Loucy (cell line): ENCODE results near the gene CSNK2A1.

Experiments used
- EZH2phosphoT487 ChIP-seq: fragments of 200-600 bp; IDR thresholded peaks from 2 replicates; pipeline ENCODE4 v1.6.1; 2018; ENCODE audit warnings: antibody characterized with exemption, mild to moderate bottlenecking, moderate library complexity, borderline replicate concordance
- TF ChIP-seq, protein P1 (sequence below): fragments of 200-600 bp; sonication (generic); conservative IDR thresholded peaks from 2 replicates; pipeline ENCODE4 v1.5.1; 2014; ENCODE audit warnings: mild to moderate bottlenecking, antibody characterized with exemption, low read length

DNA sequence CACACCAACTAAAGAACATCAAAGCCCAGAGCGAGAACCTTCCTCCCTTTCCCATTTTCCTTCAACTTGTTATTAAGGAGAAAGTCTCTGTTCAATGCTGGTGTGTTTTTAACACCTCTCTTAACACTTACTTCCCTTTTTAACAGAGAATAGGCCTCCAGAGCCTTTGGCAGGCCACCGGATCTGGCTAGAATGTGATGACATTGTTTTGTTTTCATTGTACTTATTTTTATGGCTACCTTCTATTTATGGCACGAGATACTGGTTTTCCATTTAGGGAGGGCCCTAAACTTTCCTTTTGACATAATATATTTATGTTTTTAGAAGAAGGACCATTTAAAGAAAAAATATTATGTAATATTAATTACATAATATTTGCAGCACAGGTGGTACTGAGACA lies 44.9 kb upstream of the CSNK2A1 start:
- TF ChIP-seq, protein P1, sequence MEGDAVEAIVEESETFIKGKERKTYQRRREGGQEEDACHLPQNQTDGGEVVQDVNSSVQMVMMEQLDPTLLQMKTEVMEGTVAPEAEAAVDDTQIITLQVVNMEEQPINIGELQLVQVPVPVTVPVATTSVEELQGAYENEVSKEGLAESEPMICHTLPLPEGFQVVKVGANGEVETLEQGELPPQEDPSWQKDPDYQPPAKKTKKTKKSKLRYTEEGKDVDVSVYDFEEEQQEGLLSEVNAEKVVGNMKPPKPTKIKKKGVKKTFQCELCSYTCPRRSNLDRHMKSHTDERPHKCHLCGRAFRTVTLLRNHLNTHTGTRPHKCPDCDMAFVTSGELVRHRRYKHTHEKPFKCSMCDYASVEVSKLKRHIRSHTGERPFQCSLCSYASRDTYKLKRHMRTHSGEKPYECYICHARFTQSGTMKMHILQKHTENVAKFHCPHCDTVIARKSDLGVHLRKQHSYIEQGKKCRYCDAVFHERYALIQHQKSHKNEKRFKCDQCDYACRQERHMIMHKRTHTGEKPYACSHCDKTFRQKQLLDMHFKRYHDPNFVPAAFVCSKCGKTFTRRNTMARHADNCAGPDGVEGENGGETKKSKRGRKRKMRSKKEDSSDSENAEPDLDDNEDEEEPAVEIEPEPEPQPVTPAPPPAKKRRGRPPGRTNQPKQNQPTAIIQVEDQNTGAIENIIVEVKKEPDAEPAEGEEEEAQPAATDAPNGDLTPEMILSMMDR, result no peak
- TF ChIP-seq EZH2phosphoT487, result no peak
